OCI-M2 (cell line): ENCODE measurements around the gene ZNF282.

Experiments
- DNase-seq: peaks from one replicate; lab custom pipeline; 2025; ENCODE audit not compliant: unreplicated experiment; lab: John Stamatoyannopoulos, UW

The ZNF282 gene

GRCh38 chr7:149195180-149196150 lies at the start of gene ZNF282:
TSS of gene ZNF282 (plus strand) at chr7:149195546. CDS start at chr7:149195590, 44 bp downstream.
- DNase-seq: peak; percentile 84

GRCh38 chr7:149147072-149147751 lies 48.1 kb upstream of the ZNF282 start, which contains the start of gene ZNF398:
TSS of gene ZNF398 (plus strand) at chr7:149147453. CDS start at chr7:149147743, 290 bp downstream.
- DNase-seq: peak; percentile 70

- no peak for DNase-seq
Observed at GRCh38 chr7:149147752-149148653, 47.3 kb upstream of the ZNF282 start.

- DNase-seq: no peak
Observed at GRCh38 chr7:149150981-149151380, 44.4 kb upstream of the ZNF282 start.

GRCh38 chr7:149153346-149153745 lies 42.0 kb upstream of the ZNF282 start:
- no peak for DNase-seq

GRCh38 chr7:149154056-149154455 lies 41.3 kb upstream of the ZNF282 start:
- DNase-seq: no peak

GRCh38 chr7:149156898-149157297 lies 38.4 kb upstream of the ZNF282 start:
- no peak for DNase-seq

GRCh38 chr7:149161241-149161848 lies 34.0 kb upstream of the ZNF282 start:
- no peak for DNase-seq

GRCh38 chr7:149166142-149166541 lies 29.2 kb upstream of the ZNF282 start:
- DNase-seq: no peak

GRCh38 chr7:149166630-149167352 lies 28.6 kb upstream of the ZNF282 start:
- no peak for DNase-seq

- DNase-seq: no peak
Observed at GRCh38 chr7:149171892-149172533, 23.3 kb upstream of the ZNF282 start.

- no peak for DNase-seq
Observed at GRCh38 chr7:149172534-149172920, 22.8 kb upstream of the ZNF282 start.

GRCh38 chr7:149175150-149175549 lies 20.2 kb upstream of the ZNF282 start:
- no peak for DNase-seq

GRCh38 chr7:149179241-149179640 lies 16.1 kb upstream of the ZNF282 start:
- no peak for DNase-seq

- no peak for DNase-seq
Observed at GRCh38 chr7:149180722-149181449, 14.5 kb upstream of the ZNF282 start.

GRCh38 chr7:149181450-149181790 lies 13.9 kb upstream of the ZNF282 start:
- no peak for DNase-seq

- DNase-seq: no peak
Observed at GRCh38 chr7:149184274-149184673, 11.1 kb upstream of the ZNF282 start.

- no peak for DNase-seq
Observed at GRCh38 chr7:149188213-149188612, 7.1 kb upstream of the ZNF282 start.
